PFSK-1 (cell line): Measurements from ENCODE around the gene GLE1.

Experiments
- FOXP2 ChIP-seq: optimal IDR thresholded peaks from 2 replicates; pipeline ENCODE3; 2011; ENCODE audit warnings: borderline replicate concordance, control low read depth, inconsistent platforms; ENCODE audit not compliant: insufficient read depth; ENCODE audit errors: extremely low read length, extremely low read depth
- POLR2AphosphoS5 ChIP-seq: IDR thresholded peaks from 2 replicates; pipeline ENCODE4 v1.6.1; 2012; ENCODE audit warnings: low read depth, mild to moderate bottlenecking, control low read depth, low read length, moderate library complexity
- REST ChIP-seq, 2 experiments: IDR thresholded peaks; 2 replicates each; pipeline versions ENCODE4 v1.6.1 to v1.8.0; 2011 to 2012; ENCODE audit warnings: low read depth in 2 of 2, low read length in 2 of 2, control low read depth in 1 of 2, inconsistent platforms in 1 of 2, mild to moderate bottlenecking in 1 of 2, moderate library complexity in 1 of 2; ENCODE audit not compliant: insufficient read depth in 1 of 2
- SIN3A ChIP-seq: IDR thresholded peaks from 2 replicates; pipeline ENCODE4 v1.6.1; 2012; ENCODE audit warnings: mild to moderate bottlenecking, low read length, moderate library complexity, borderline replicate concordance; ENCODE audit not compliant: insufficient read depth
- TAF1 ChIP-seq: IDR thresholded peaks from 2 replicates; pipeline ENCODE4 v1.6.1; 2012; ENCODE audit warnings: low read length, control low read depth, borderline replicate concordance; ENCODE audit not compliant: insufficient read depth

GLE1 gene

DNA sequence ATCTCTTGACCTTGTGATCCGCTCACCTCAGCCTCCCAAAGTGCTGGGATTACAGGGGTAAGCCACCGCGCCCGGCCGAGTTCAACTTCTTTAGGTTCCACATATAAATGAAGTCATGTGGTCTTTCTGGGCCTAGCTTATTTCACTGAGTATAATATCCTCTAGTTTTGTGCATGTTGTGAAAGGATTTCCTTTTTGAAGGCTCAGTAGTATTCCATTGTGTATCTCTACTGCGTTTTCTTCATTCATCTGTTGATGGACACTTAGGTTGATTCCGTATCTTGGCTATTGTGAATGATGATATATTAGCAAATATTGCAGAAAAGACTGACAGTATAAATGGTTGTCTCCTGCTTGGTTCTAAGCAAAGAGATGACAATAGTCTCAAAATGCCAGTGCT, 28.7 kb upstream of the GLE1 start:
- no peak for TF ChIP-seq POLR2AphosphoS5
- no peak for TF ChIP-seq FOXP2
- no peak for TF ChIP-seq REST (IDR thresholded peaks at IDR 0.05; ENCODE audit: insufficient read depth in 1 of 2, low read depth in 2 of 2, low read length in 2 of 2)
- TF ChIP-seq SIN3A, result no peak
- no peak for TF ChIP-seq TAF1

DNA sequence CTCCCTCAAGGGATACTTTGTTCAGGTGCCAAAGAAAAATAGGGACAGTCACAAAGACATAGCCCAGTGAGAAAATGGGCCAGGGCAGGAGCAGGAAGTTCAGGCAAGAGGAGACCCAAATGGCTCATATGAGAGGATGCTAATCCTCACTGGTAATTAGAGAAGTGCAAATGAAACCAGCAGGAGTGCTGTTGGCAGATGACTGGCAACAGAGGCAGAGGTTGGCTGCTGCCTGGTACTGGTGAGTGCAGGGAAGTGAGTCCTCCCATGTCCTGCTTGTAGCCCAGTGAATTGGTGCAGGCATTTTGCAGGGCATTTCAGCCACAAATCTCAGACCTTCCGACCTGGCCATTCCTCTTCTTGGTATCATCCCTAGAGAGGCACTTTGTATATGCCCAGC, 25.3 kb upstream of the GLE1 start:
- TF ChIP-seq SIN3A, result no peak
- no peak for TF ChIP-seq FOXP2
- TF ChIP-seq POLR2AphosphoS5, result no peak
- TF ChIP-seq REST (IDR thresholded peaks at IDR 0.05; ENCODE audit: insufficient read depth in 1 of 2, low read depth in 2 of 2, low read length in 2 of 2), result no peak
- TF ChIP-seq TAF1, result no peak

DNA sequence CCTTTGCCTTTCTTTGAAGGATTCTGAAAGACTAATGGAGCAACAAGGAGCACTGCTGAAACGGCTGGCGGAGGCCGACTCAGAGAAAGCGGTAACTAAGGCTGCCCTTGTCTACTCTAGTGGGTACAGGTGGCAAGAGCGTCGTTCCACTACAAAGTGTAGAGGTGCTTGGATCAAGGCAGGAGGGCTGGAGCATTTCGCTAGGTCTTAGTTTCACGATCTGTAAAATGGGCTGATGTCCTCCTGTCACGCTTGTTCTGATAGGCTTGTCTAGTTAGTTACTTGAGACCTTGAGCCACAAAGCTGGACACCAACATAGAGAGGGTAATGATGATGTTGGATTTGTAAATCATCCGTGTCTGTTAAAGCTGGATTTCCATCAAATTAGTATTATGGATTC, 23.0 kb upstream of the GLE1 start:
- TF ChIP-seq FOXP2 (no peak), TAF1 (no peak), POLR2AphosphoS5 (no peak), REST (IDR thresholded peaks at IDR 0.05; ENCODE audit: insufficient read depth in 1 of 2, low read depth in 2 of 2, low read length in 2 of 2) (no peak), SIN3A (no peak)

DNA sequence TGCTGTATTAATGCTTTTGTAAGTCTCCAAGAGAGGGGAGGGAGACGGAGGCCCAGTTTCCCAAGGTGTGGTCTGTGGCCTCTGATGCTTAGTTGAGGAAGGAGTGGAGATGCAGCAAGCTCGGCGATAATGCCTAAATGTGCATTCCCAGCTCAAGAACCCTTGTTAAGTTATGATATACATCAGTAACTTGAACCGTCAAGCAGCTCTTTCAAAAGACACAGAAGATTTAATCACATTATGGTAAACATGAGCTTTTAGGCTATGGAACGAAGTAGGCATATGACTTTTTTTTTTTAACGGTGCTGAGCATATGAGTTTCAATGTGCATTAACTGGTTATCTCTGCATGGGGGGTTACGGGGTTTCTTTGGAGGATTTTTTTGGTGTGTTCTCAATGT, 22.3 kb upstream of the GLE1 start:
- TF ChIP-seq POLR2AphosphoS5, result no peak
- TF ChIP-seq TAF1, result no peak
- TF ChIP-seq FOXP2, result no peak
- no peak for TF ChIP-seq REST (IDR thresholded peaks at IDR 0.05; ENCODE audit: insufficient read depth in 1 of 2, low read depth in 2 of 2, low read length in 2 of 2)
- TF ChIP-seq SIN3A, result no peak

- TF ChIP-seq SIN3A (no peak), FOXP2 (no peak), POLR2AphosphoS5 (no peak), TAF1 (no peak), REST (IDR thresholded peaks at IDR 0.05; ENCODE audit: insufficient read depth in 1 of 2, low read depth in 2 of 2, low read length in 2 of 2) (no peak)
Observed at GRCh38 chr9:128484686-128485413, 19.7 kb upstream of the GLE1 start.
